Activated CD8-positive, alpha-beta T cell treated with anti-CD3 and anti-CD28 coated beads for 36 hours (primary cell): ENCODE measurements around the gene CGAS. TPM values are rescaled to one million over a fixed set of nuclear protein-coding genes. Genes with fewer than 3 reads are reported as not detected.

ENCODE experiments used
- ATAC-seq: fragments of 200-7000 bp; cut with Tn5 transposase; one replicate; pipeline ENCODE4 v1.10.0; 2021; ENCODE audit warnings: mild to moderate bottlenecking, moderate library complexity
- CTCF ChIA-PET: fragments of 350-600 bp; sonication (Branson Sonifier 250); formaldehyde crosslinking; loops from one replicate; lab custom pipeline; 2021; ENCODE audit warnings: antibody characterized with exemption; lab: Charles Lee
- POLR2A ChIA-PET: fragments of 350-600 bp; sonication (Branson Sonifier 250); formaldehyde crosslinking; loops from one replicate; lab custom pipeline; 2021; ENCODE audit warnings: antibody characterized with exemption; lab: Charles Lee
- DNase-seq: peaks from one replicate; pipeline ENCODE4 v3.0.0-alpha.2; 2020
- H3K27ac Mint-ChIP-seq: one replicate; pipeline ENCODE4 v1.8.0; 2021; ENCODE audit warnings: mild to moderate bottlenecking, mixed read lengths
- H3K27me3 Mint-ChIP-seq: one replicate; pipeline ENCODE4 v1.8.0; 2021; ENCODE audit warnings: mixed read lengths
- H3K36me3 Mint-ChIP-seq: one replicate; pipeline ENCODE4 v1.8.0; 2021; ENCODE audit warnings: low read depth, mixed read lengths
- H3K4me1 Mint-ChIP-seq: one replicate; pipeline ENCODE4 v1.8.0; 2021; ENCODE audit warnings: low read depth, mixed read lengths
- H3K4me3 Mint-ChIP-seq: one replicate; pipeline ENCODE4 v1.8.0; 2021; ENCODE audit warnings: mild to moderate bottlenecking, moderate library complexity, mixed read lengths
- H3K9me3 Mint-ChIP-seq: one replicate; pipeline ENCODE4 v1.8.0; 2021; ENCODE audit warnings: mixed read lengths
- CTCF ChIP-seq: fragments of 200-600 bp; IDR thresholded peaks from one replicate; pipeline ENCODE4 v1.8.0; 2022; ENCODE audit warnings: antibody characterized with exemption, mild to moderate bottlenecking
- intact Hi-C: fragments of 100-400 bp; cut with micrococcal nuclease; formaldehyde crosslinking; loops from one replicate; pipeline ENCODE4 v1.10.0; 2022
- total RNA-seq, 2 experiments: library from RNA; stranded (reverse); gene quantifications; one replicate each; pipeline ENCODE4 v1.2.3, GENCODE V29; 2021

Gene CGAS
- total RNA-seq, 2 experiments from 2014 or later: 21.1 to 23.2 TPM

GRCh38 chr6:73418081-73418741, 33.9 kb downstream of the CGAS start:
- ChIA-PET CTCF (no interaction called here), POLR2A (interaction anchor here (0.6 to 1.0 kb wide), 2 partner anchors 23 to 1023 kb away, joined by 3 read pairs; partner anchors contain the start of gene DDX43)
- no peak overlapping the region for H3K27ac Mint-ChIP-seq
- H3K4me3 Mint-ChIP-seq: no peak overlapping the region
- no peaks in the 10 kb centered on the region for H3K27me3 Mint-ChIP-seq
- intact Hi-C loops: no loop called here
- no peak for TF ChIP-seq CTCF
- DNase-seq (peak; percentile 36), ATAC-seq (no peak)
- H3K9me3 Mint-ChIP-seq: no peaks in the 10 kb centered on the region
- H3K36me3 Mint-ChIP-seq: peaks cover 27% of the 10 kb centered on the region
- H3K4me1 Mint-ChIP-seq: peaks cover 18% of the 10 kb centered on the region

GRCh38 chr6:73413102-73413501, 39.0 kb downstream of the CGAS start:
- H3K4me1 Mint-ChIP-seq: peaks cover 3% of the 10 kb centered on the region
- H3K27ac Mint-ChIP-seq: no peak overlapping the region
- H3K9me3 Mint-ChIP-seq: no peaks in the 10 kb centered on the region
- no peak for TF ChIP-seq CTCF
- DNase-seq: no peak
- peaks cover 7% of the 10 kb centered on the region for H3K36me3 Mint-ChIP-seq
- H3K27me3 Mint-ChIP-seq: no peaks in the 10 kb centered on the region
- intact Hi-C loops: no loop called here
- no peak overlapping the region for H3K4me3 Mint-ChIP-seq
- ChIA-PET POLR2A (no interaction called here), CTCF (no interaction called here)
- no peak for ATAC-seq

GRCh38 chr6:73409395-73409794, 42.7 kb downstream of the CGAS start:
- CTCF ChIA-PET: no interaction called here
- DNase-seq: no peak
- intact Hi-C loops: no loop called here
- no peak for TF ChIP-seq CTCF
- ATAC-seq: no peak
- no peaks in the 10 kb centered on the region for H3K4me1 Mint-ChIP-seq
- no peak overlapping the region for H3K4me3 Mint-ChIP-seq
- H3K9me3 Mint-ChIP-seq: no peaks in the 10 kb centered on the region
- no peaks in the 10 kb centered on the region for H3K27me3 Mint-ChIP-seq
- peaks cover 3% of the 10 kb centered on the region for H3K36me3 Mint-ChIP-seq
- POLR2A ChIA-PET: interaction anchor here (1.1 kb wide), 1 partner anchor 14 kb away, joined by 3 read pairs; no protein-coding TSS in a partner anchor
- no peak overlapping the region for H3K27ac Mint-ChIP-seq

GRCh38 chr6:73400656-73401055, 51.4 kb downstream of the CGAS start:
- Mint-ChIP-seq H3K4me3 (no peak overlapping the region), H3K4me1 (no peaks in the 10 kb centered on the region), H3K36me3 (no peaks in the 10 kb centered on the region), H3K27ac (no peak overlapping the region), H3K27me3 (no peaks in the 10 kb centered on the region), H3K9me3 (no peaks in the 10 kb centered on the region)
- ChIA-PET POLR2A (no interaction called here), CTCF (no interaction called here)
- DNase-seq (no peak), ATAC-seq (no peak)
- no peak for TF ChIP-seq CTCF
- intact Hi-C loops: no loop called here

GRCh38 chr6:73395875-73396274, 56.2 kb downstream of the CGAS start:
- intact Hi-C loops: no loop called here
- DNase-seq (no peak), ATAC-seq (no peak)
- ChIA-PET POLR2A (interaction anchor here (0.7 kb wide), 1 partner anchor 13 kb away, joined by 3 read pairs; no protein-coding TSS in a partner anchor), CTCF (no interaction called here)
- H3K27me3 Mint-ChIP-seq: peaks cover 4% of the 10 kb centered on the region
- no peak overlapping the region for H3K4me3 Mint-ChIP-seq
- no peak for TF ChIP-seq CTCF
- peaks cover 9% of the 10 kb centered on the region for H3K4me1 Mint-ChIP-seq
- H3K27ac Mint-ChIP-seq: no peak overlapping the region
- H3K9me3 Mint-ChIP-seq: no peaks in the 10 kb centered on the region
- H3K36me3 Mint-ChIP-seq: no peaks in the 10 kb centered on the region
